H9 (cell line): ENCODE results near the gene FKBP8. TPM values are rescaled to one million over a fixed set of nuclear protein-coding genes. Genes with fewer than 3 reads are reported as not detected.

Experiments
- DNase-seq: peaks from one replicate; pipeline ENCODE4 v3.0.0-alpha.2; 2017
- H2AFZ ChIP-seq: one replicate; pipeline ENCODE4 v1.6.1; 2013; ENCODE audit warnings: mild to moderate bottlenecking, low read length, control low read depth, moderate library complexity
- H2AK5ac ChIP-seq: 2 replicates; pipeline ENCODE4 v1.6.1; 2013; ENCODE audit warnings: low read length, control low read depth, mixed read lengths; ENCODE audit not compliant: insufficient read length
- H2BK120ac ChIP-seq: one replicate; pipeline ENCODE4 v1.6.1; 2013; ENCODE audit warnings: low read depth, mild to moderate bottlenecking, low read length, control low read depth, inconsistent platforms; ENCODE audit not compliant: poor library complexity, severe bottlenecking
- H2BK12ac ChIP-seq: 2 replicates; pipeline ENCODE4 v1.6.1; 2013; ENCODE audit warnings: low read length, control low read depth, mixed read lengths, low read depth; ENCODE audit not compliant: insufficient read length
- H2BK15ac ChIP-seq: 2 replicates; pipeline ENCODE4 v1.6.1; 2013; ENCODE audit warnings: low read depth, low read length, control low read depth
- H2BK20ac ChIP-seq: one replicate; pipeline ENCODE4 v1.6.1; 2013; ENCODE audit warnings: low read depth, mild to moderate bottlenecking, low read length, control low read depth, inconsistent platforms; ENCODE audit not compliant: poor library complexity, severe bottlenecking
- H2BK5ac ChIP-seq: 2 replicates; pipeline ENCODE4 v1.6.1; 2013; ENCODE audit warnings: low read length, control low read depth, mixed read lengths; ENCODE audit not compliant: insufficient read length
- H3K14ac ChIP-seq: 2 replicates; pipeline ENCODE4 v1.6.1; 2013; ENCODE audit warnings: low read length, control low read depth; ENCODE audit not compliant: insufficient read depth
- H3K18ac ChIP-seq: 2 replicates; pipeline ENCODE4 v1.6.1; 2013; ENCODE audit warnings: low read depth, mild to moderate bottlenecking, mixed read lengths, low read length, control low read depth; ENCODE audit not compliant: insufficient read length
- H3K23ac ChIP-seq: 2 replicates; pipeline ENCODE4 v1.6.1; 2013; ENCODE audit warnings: low read length, control low read depth, mixed read lengths, low read depth; ENCODE audit not compliant: insufficient read length
- H3K23me2 ChIP-seq: 2 replicates; pipeline ENCODE4 v1.6.1; 2013; ENCODE audit warnings: low read depth, mild to moderate bottlenecking, mixed read lengths, low read length, control low read depth; ENCODE audit not compliant: insufficient read length, poor library complexity, severe bottlenecking
- H3K27ac ChIP-seq: 2 replicates; pipeline ENCODE4 v1.5.1; 2013; ENCODE audit warnings: low read length, control low read depth, mixed read lengths, low read depth; ENCODE audit not compliant: insufficient read length
- H3K27me3 ChIP-seq: 2 replicates; pipeline ENCODE4 v1.6.1; 2013; ENCODE audit warnings: low read length, control low read depth, inconsistent platforms; ENCODE audit not compliant: insufficient read depth
- H3K4ac ChIP-seq: 2 replicates; pipeline ENCODE4 v1.6.1; 2013; ENCODE audit warnings: low read depth, mild to moderate bottlenecking, control low read depth, inconsistent platforms, low read length, moderate library complexity
- H3K4me1 ChIP-seq: 2 replicates; pipeline ENCODE4 v1.6.1; 2013; ENCODE audit warnings: low read length, control low read depth, inconsistent platforms; ENCODE audit not compliant: insufficient read depth
- H3K4me2 ChIP-seq: 2 replicates; pipeline ENCODE4 v1.6.1; 2013; ENCODE audit warnings: low read length, control low read depth, mixed read lengths; ENCODE audit not compliant: insufficient read length, insufficient read depth
- H3K56ac ChIP-seq: 2 replicates; pipeline ENCODE4 v1.6.1; 2013; ENCODE audit warnings: low read depth, mild to moderate bottlenecking, mixed read lengths, low read length, control low read depth; ENCODE audit not compliant: insufficient read length
- H3K79me1 ChIP-seq: 2 replicates; pipeline ENCODE4 v1.6.1; 2013; ENCODE audit warnings: low read depth, mild to moderate bottlenecking, moderate library complexity, low read length, control low read depth, inconsistent platforms; ENCODE audit not compliant: insufficient read depth, poor library complexity, severe bottlenecking
- H3K79me2 ChIP-seq: 2 replicates; pipeline ENCODE4 v1.6.1; 2013; ENCODE audit warnings: low read length, control low read depth, inconsistent platforms; ENCODE audit not compliant: insufficient read depth
- H3K9ac ChIP-seq: 2 replicates; pipeline ENCODE4 v1.6.1; 2013; ENCODE audit warnings: low read length, control low read depth, mixed read lengths; ENCODE audit not compliant: insufficient read length; ENCODE audit errors: extremely low read depth
- H3K9me3 ChIP-seq: one replicate; pipeline ENCODE4 v1.6.1; 2013; ENCODE audit warnings: low read depth, low read length, inconsistent platforms; ENCODE audit not compliant: control insufficient read depth
- H3T11ph ChIP-seq: one replicate; pipeline ENCODE4 v1.6.1; 2013; ENCODE audit warnings: mild to moderate bottlenecking, low read length, control low read depth, inconsistent platforms
- H4K20me1 ChIP-seq: one replicate; pipeline ENCODE4 v1.6.1; 2013; ENCODE audit not compliant: control insufficient read depth, insufficient read length, insufficient read depth
- H4K5ac ChIP-seq: 2 replicates; pipeline ENCODE4 v1.6.1; 2013; ENCODE audit warnings: low read depth, mild to moderate bottlenecking, mixed read lengths, low read length, control low read depth; ENCODE audit not compliant: insufficient read length
- H4K8ac ChIP-seq: replicated peaks from 2 replicates; pipeline ENCODE4 v1.6.1; 2013; ENCODE audit warnings: low read length, control low read depth, mixed read lengths, low read depth; ENCODE audit not compliant: insufficient read length
- H4K91ac ChIP-seq: 2 replicates; pipeline ENCODE4 v1.6.1; 2013; ENCODE audit warnings: low read depth, mild to moderate bottlenecking, moderate library complexity, mixed read lengths, low read length, control low read depth; ENCODE audit not compliant: insufficient read length
- H3K27ac Mint-ChIP-seq, 3 experiments: 2 replicates in 2 of 3; 3 replicates in 1 of 3; pipeline ENCODE4 v1.8.0; 2020 to 2021; ENCODE audit warnings: mixed read lengths in 3 of 3, mild to moderate bottlenecking in 1 of 3, moderate library complexity in 1 of 3
- H3K27me3 Mint-ChIP-seq: 2 replicates; pipeline ENCODE4 v1.8.0; 2021; ENCODE audit warnings: low read depth, mild to moderate bottlenecking, moderate library complexity, mixed read lengths
- H3K36me3 Mint-ChIP-seq, 3 experiments: 2 replicates in 2 of 3; 3 replicates in 1 of 3; pipeline ENCODE4 v1.8.0; 2020 to 2021; ENCODE audit warnings: low read depth in 3 of 3, mixed read lengths in 3 of 3; ENCODE audit not compliant: insufficient read depth in 1 of 3
- H3K4me1 Mint-ChIP-seq, 2 experiments: 2 replicates each; pipeline ENCODE4 v1.8.0; 2020; ENCODE audit warnings: mixed read lengths in 2 of 2
- H3K4me3 Mint-ChIP-seq, 2 experiments: 2 replicates in 1 of 2; 3 replicates in 1 of 2; pipeline ENCODE4 v1.8.0; 2020 to 2021; ENCODE audit warnings: mild to moderate bottlenecking in 2 of 2, mixed read lengths in 2 of 2, moderate library complexity in 1 of 2
- H3K9me3 Mint-ChIP-seq, 2 experiments: 2 replicates in 1 of 2; 3 replicates in 1 of 2; pipeline ENCODE4 v1.8.0; 2020; ENCODE audit warnings: mild to moderate bottlenecking in 2 of 2, mixed read lengths in 2 of 2, moderate library complexity in 1 of 2
- CTCF ChIP-seq: fragments of 200-600 bp; sonication (generic); conservative IDR thresholded peaks from 3 replicates; pipeline ENCODE4 v1.8.0; 2021; ENCODE audit warnings: antibody characterized with exemption, mild to moderate bottlenecking
- WGBS: extraction: QIAGEN DNeasy Blood & Tissue Kit; methylation state at CpG from one replicate; pipeline ENCODE4 v1.1.7; 2013; ENCODE audit warnings: missing lambda C conversion rate, low lambda C conversion rate, mixed read lengths; ENCODE audit not compliant: insufficient read length; ENCODE audit errors: extremely low coverage; 5-methylcytosine and 5-hydroxymethylcytosine counted together
- total RNA-seq: library from RNA; stranded (reverse); gene quantifications from 2 replicates; pipeline ENCODE4 v1.2.1, GENCODE V29; 2021

The FKBP8 gene
- total RNA-seq, 1 experiment from 2014 or later = 308 TPM

- peaks cover 15% of the 10 kb centered on the region for H3K79me2 ChIP-seq
- TF ChIP-seq CTCF = no peak
- H3K9ac ChIP-seq = no peak overlapping the region
- Mint-ChIP-seq H3K4me3 (no peak overlapping the region), H3K9me3 (no peaks in the 10 kb centered on the region), H3K27ac (peak overlapping the region in 2 of 3 experiments; percentile 75 to 94; a peak in 3 of 7 replicates), H3K36me3 (no peaks in the 10 kb centered on the region), H3K4me1 (peaks cover 19 to 21% of the 10 kb centered on the region in 2 experiments), H3K27me3 (no peaks in the 10 kb centered on the region)
- 0 out of 2 replicates have a peak overlapping the region, but pooled peaks have one; percentile 9 for H3K14ac ChIP-seq
- no peaks in the 10 kb centered on the region for H3K23me2 ChIP-seq
- H3K4me2 ChIP-seq = no peak overlapping the region
- peaks cover 6% of the 10 kb centered on the region for H3K79me1 ChIP-seq
- no peak overlapping the region for H2AFZ ChIP-seq
- no peaks in the 10 kb centered on the region for H4K20me1 ChIP-seq
- peaks cover 2% of the 10 kb centered on the region; the same call in 1 of the 2 replicates for H3K4me1 ChIP-seq
- H2AK5ac ChIP-seq = no peak overlapping the region
- DNase-seq = no peak
- H3K56ac ChIP-seq = no peak overlapping the region
- H3K23ac ChIP-seq = no peak overlapping the region
- no peak overlapping the region for H3K18ac ChIP-seq
- no peak overlapping the region for H4K5ac ChIP-seq
- H3K27ac ChIP-seq = no peak overlapping the region
- no peak overlapping the region for H2BK15ac ChIP-seq
- no peak overlapping the region for H2BK20ac ChIP-seq
- H3K4ac ChIP-seq = no peak overlapping the region
- no peak overlapping the region for H2BK120ac ChIP-seq
- H3K27me3 ChIP-seq = no peaks in the 10 kb centered on the region
- H2BK12ac ChIP-seq = no peak overlapping the region
- H3K9me3 ChIP-seq = no peaks in the 10 kb centered on the region
- H2BK5ac ChIP-seq = no peak overlapping the region
- H4K8ac ChIP-seq = no peak overlapping the region
- no peak overlapping the region for H3T11ph ChIP-seq
- no CpG with 5 or more reads among the region's 17 CpGs for WGBS
- H4K91ac ChIP-seq = no peak overlapping the region
These were observed 28.3 kb downstream of the FKBP8 start for GRCh38 chr19:18514800-18515682.
